ENCODE results near the gene ZBTB46.

GRCh38 chr20:63823691-63824311 lies 7.3 kb downstream of the ZBTB46 start:
- TF ChIP-seq POLR2A (IDR thresholded peaks at IDR 0.05) (no peak), CTCF (IDR thresholded peaks at IDR 0.05) (no peak)

All from thyroid gland (tissue), 4 donors.